T-helper 1 cell treated with Interleukin-12 subunit alpha and Interleukin-12 subunit beta and Interleukin-4 antibody, amounts not matched to agents 30 ng/mL and 1 ng/mL, for 36 hours (primary cell): Measurements from ENCODE around the gene KIF14. TPM values are rescaled to one million over a fixed set of nuclear protein-coding genes. Genes with fewer than 3 reads are reported as not detected.

ENCODE experiments used
- intact Hi-C: fragments of 100-400 bp; cut with micrococcal nuclease; formaldehyde crosslinking; loops from one replicate; pipeline ENCODE4 v1.15.1; 2024
- total RNA-seq: library from RNA; stranded (reverse); gene quantifications from 2 replicates; pipeline ENCODE4 v1.2.3, GENCODE V29; 2022

Gene KIF14, protein sequence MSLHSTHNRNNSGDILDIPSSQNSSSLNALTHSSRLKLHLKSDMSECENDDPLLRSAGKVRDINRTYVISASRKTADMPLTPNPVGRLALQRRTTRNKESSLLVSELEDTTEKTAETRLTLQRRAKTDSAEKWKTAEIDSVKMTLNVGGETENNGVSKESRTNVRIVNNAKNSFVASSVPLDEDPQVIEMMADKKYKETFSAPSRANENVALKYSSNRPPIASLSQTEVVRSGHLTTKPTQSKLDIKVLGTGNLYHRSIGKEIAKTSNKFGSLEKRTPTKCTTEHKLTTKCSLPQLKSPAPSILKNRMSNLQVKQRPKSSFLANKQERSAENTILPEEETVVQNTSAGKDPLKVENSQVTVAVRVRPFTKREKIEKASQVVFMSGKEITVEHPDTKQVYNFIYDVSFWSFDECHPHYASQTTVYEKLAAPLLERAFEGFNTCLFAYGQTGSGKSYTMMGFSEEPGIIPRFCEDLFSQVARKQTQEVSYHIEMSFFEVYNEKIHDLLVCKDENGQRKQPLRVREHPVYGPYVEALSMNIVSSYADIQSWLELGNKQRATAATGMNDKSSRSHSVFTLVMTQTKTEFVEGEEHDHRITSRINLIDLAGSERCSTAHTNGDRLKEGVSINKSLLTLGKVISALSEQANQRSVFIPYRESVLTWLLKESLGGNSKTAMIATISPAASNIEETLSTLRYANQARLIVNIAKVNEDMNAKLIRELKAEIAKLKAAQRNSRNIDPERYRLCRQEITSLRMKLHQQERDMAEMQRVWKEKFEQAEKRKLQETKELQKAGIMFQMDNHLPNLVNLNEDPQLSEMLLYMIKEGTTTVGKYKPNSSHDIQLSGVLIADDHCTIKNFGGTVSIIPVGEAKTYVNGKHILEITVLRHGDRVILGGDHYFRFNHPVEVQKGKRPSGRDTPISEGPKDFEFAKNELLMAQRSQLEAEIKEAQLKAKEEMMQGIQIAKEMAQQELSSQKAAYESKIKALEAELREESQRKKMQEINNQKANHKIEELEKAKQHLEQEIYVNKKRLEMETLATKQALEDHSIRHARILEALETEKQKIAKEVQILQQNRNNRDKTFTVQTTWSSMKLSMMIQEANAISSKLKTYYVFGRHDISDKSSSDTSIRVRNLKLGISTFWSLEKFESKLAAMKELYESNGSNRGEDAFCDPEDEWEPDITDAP (N-terminal part only)
- total RNA-seq, result 17.0 and 17.8 TPM in 2 replicates

GRCh38 chr1:200620273-200621131, at the start of gene KIF14:
Gene KIF14, minus strand, starts transcription at chr1:200620751. Its CDS starts 2,028 bp downstream, at chr1:200618723.
- intact Hi-C loops, result loop anchor here (1.0 to 5.0 kb wide), 7 partner anchors 50 to 532 kb away; partner anchors contain the start of genes KIF21B, TMEM9 and ZNF281

DNA sequence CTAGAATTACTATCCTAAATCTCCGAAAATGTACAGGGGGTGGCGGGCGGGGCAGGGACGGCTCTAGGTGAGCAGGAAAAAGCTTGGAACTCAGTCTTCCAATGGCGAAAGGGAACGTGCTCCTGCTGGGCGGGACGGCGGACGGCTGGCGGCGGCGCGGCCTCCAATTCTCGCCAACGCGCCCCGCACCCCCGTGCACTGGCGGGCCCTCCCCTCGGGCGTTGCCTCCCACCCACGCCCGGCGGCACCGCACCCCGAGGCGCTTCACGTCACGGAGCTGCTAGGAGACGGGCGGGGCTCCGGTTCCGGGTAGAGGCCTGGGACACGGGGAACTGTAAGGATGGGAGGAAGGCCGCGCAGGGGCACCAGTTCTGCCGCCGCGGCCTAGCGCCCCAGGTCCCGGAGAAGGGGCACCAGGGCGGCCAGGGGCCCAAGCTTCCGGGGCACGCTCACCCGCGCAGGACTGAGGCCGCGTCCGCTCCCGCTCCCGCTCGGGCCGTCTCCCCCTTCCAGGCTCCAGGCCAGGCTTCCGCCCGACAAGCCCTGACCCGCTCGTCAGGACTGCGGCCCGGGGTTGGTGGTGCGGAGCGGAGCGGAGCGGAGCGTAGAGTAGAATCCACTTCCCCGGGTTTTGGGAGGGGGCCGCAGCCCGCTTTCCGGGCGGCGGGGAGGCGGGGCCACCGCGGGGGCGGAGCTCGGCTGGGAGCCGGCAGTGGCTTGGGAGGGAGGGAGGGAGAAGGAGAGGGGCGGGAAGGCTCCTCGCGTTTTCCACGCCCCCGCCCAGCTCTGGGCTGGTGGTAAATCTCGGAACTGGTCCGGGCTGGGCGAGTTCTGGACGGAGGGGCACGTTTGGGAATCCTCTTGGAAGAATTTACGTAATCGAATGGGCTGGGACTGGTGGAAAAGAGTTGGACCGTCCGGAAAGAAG, 49.0 kb upstream of the KIF14 start, which contains the start of gene DDX59:
Gene DDX59 (minus strand): TSS at position 594 of the 928 bp plus-strand sequence. CDS start 3,167 bp downstream, outside the sequence.
- intact Hi-C loops, result loop anchor here (1.0 to 10.0 kb wide), 8 partner anchors 49 to 1735 kb away; partner anchors contain the start of genes CAMSAP2, KIF14, KIF21B and TMEM9

DNA sequence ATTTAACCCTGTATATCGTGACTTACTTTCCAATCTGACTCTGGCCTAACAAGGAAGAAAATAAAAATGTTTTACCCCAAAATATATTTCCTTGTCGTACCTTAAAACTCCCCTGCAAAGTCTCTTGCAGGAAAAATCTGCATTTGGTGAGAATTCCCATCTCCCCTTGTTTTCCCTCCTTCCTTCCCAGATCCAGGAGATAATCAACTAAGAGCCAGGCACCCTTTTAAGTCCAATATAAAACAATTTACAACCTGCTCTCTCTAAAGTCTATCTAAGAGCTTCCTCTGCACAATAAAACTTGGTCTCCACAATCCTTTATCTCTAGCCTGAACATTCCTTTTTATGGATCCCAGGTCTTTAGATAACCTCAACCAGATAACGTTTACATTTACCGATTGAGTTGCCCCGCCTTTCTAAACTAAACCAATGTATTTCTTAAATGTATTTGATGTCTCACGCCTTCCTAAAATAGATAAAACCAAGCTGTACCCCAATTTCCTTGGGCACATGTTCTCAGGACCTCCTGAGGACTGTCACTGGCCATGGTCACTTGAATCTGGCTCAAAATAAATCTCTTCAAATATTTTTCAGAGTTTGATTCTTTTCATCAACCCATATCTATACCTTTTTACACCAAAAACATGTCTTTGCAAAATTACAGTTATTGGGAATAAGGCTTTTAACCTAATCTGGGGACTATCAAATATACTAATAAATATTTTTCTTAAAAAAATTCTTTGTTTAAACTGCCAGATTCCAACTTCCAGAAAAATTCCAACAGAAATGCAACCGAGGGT, 48.2 kb upstream of the KIF14 start:
- intact Hi-C loops, result loop anchor here (1.0 to 10.0 kb wide), 4 partner anchors 135 to 1734 kb away; partner anchors contain the start of genes TMEM9 and ZNF281

- intact Hi-C loops, result loop anchor here (10.0 kb wide), 1 partner anchor 1732 kb away; no protein-coding TSS in a partner anchor
Measured at GRCh38 chr1:200666309-200666708, 45.8 kb upstream of the KIF14 start.

DNA sequence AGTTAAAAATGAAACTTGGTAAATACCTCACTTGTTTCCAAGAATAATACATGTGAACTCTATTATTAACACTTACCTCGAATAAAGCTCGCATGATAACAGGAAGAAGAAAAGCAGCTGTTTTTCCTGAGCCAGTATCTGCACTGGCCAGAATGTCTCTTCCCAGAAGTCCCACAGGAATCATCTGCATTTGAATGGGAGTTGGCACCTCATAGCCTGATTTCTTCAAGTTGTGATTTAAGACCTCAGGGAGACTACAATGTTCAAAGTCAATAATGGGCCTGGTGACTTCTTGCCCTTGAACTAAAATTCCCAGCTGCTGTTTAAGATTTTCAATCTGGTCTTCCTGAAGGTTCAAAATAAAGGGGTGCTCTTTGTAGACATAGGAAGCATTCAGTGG, 45.3 kb upstream of the KIF14 start:
- intact Hi-C loops, result loop anchor here (10.0 kb wide), 1 partner anchor 1731 kb away; no protein-coding TSS in a partner anchor

GRCh38 chr1:200660719-200661118, 40.2 kb upstream of the KIF14 start:
- intact Hi-C loops, result loop anchor here (10.0 kb wide), 1 partner anchor 1726 kb away; no protein-coding TSS in a partner anchor

- intact Hi-C loops, result no loop called here
Measured at GRCh38 chr1:200659269-200659668, 38.7 kb upstream of the KIF14 start.

GRCh38 chr1:200658037-200658818, 37.7 kb upstream of the KIF14 start:
- intact Hi-C loops, result no loop called here

DNA sequence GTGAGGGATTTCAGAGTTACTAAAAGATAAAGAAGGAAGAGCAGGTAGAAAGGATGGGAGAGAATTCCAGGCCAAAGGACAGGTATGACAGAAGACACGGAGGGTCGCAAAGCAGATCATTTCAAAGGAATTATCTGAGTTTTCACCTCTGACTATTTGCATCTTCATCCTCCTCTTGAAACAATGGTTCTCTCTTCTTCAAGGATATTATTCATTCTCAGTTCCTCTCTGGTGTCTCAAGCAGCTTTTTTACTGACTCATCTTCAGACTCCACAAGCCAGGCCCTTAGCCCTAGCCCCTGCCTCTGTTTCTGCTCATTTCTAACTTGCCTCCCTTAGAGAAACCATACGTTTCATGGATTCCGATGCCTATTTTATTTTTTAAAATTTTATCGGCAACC, 34.1 kb upstream of the KIF14 start:
- intact Hi-C loops, result no loop called here

DNA sequence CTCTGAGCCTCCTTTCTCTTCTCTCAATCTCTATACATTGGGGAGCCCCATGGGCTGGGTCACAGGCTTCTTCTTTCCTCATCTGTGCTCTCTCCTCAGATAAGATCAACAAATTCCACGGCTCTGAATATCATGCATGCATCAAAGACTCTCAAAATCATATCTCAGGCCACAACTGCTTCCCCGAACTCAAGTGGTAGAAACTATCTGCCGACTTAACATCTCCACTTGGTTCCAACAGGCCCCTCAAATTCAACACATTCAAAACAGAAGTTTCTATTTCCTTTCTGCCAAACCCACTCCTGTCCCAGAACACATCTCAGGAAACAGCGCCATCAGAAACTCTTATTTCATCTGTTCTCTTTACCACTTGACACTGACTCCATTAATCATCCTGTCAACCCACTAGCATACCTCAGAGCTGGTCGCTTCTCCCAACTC, 32.5 kb upstream of the KIF14 start:
- intact Hi-C loops, result no loop called here

GRCh38 chr1:200652378-200652777, 31.8 kb upstream of the KIF14 start:
- intact Hi-C loops, result no loop called here

DNA sequence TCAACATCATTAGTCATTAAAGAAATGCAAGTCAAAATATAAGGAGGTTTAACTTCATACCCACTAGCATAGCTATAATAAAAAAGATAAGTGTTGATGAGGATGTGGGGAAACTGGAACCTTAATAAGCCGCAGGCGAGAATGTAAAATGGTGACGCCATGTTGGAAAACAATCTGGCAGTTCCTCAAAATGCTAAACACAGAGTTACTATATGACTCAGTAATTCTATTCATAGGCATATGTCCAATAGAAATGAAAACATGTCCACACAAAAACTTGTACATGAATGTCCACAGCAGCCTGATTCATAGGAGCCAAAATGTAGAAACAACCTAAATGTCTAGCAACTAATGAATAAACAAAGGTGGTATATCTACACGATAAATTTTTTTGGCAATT, 26.0 kb upstream of the KIF14 start:
- intact Hi-C loops, result no loop called here

GRCh38 chr1:200644021-200644420, 23.5 kb upstream of the KIF14 start:
- intact Hi-C loops, result no loop called here

DNA sequence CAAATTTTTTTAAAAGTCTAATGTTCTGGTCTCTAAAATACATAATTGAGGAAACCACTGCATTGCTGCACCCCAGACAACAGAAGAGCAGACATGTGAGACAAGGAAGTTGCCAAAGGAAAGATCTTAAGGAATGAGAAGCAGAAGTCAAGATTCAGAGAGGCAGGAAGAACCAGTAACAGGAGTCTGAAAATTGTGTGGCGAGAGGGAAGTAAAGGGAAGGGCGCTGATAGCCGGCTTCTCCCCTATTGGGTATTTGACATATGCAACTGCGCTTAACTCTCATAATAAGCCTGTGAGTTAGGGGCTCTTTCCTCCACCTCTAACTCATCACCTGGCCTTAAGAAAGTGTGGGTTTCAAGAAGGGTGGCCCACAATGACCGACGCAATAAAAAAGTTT, 21.9 kb upstream of the KIF14 start:
- intact Hi-C loops, result no loop called here

DNA sequence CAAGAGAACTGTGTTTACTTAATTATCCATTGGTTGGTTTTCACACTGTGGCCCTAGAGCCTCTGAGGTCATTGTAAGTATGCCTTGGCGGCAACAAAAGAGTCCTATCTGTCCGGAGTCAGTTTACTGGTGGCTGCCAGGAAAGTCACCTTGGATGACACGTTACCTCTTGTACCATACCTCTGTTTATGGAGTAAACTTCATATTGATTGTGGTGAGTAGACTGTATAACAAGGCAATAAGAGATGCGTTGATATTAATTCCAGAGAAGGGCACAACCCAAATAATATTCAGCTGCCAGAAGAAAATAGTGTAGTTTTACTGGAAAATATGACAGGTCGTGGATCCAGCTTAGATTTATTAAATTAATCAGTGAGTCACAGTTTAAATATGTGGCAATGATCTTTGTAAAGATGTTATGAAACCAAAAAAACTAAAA, 20.4 kb upstream of the KIF14 start:
- intact Hi-C loops, result no loop called here

GRCh38 chr1:200640373-200640962, 19.9 kb upstream of the KIF14 start:
- intact Hi-C loops, result no loop called here

DNA sequence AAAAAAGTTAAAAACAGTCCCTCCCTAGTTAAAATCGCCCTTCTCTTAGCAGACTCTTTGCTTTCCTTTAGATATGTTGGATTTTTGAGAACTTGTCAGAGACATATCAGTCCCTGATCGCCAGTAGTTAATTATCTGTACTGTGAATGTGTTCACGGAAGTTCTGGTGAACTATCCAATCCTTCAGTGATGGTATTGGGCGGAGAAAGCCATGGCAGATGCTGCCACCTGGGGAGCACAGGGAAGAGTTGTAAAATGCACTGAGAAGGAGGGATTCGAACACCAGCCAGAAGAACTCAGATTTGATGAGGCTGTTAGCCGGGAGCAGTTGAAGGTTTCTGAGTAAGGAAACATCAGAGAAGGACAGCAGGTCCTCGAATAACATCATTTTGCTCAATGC, 17.5 kb upstream of the KIF14 start:
- intact Hi-C loops, result no loop called here
